CD14-positive monocyte (primary cell): ENCODE results near the gene PLEKHJ1. TPM values are rescaled to one million over a fixed set of nuclear protein-coding genes. Genes with fewer than 3 reads are reported as not detected.

ENCODE experiments used
- DNase-seq, 3 donors: peaks; one replicate each; pipeline ENCODE4 v3.0.0-alpha.2; 2011 to 2022
- H2AFZ ChIP-seq: 2 replicates; pipeline ENCODE4 v1.6.0; 2012; ENCODE audit warnings: mild to moderate bottlenecking, low read depth, low read length, inconsistent platforms; ENCODE audit not compliant: insufficient read depth, poor library complexity, severe bottlenecking
- H3K27ac ChIP-seq, 2 donors: 1 replicate in 1 of 2; 2 replicates in 1 of 2; pipeline ENCODE4 v1.5.1; 2012 to 2013; ENCODE audit warnings: low read length in 2 of 2, control low read depth in 1 of 2, inconsistent platforms in 1 of 2, low read depth in 1 of 2, mild to moderate bottlenecking in 1 of 2
- H3K27me3 ChIP-seq, 2 donors: one replicate each; pipeline versions ENCODE4 v1.6.0 to v1.6.1; 2011 to 2013; ENCODE audit warnings: low read length in 2 of 2; ENCODE audit not compliant: control insufficient read depth in 2 of 2, insufficient read depth in 2 of 2
- H3K36me3 ChIP-seq, 2 donors: replicated peaks in 1 of 2; 1 replicate in 1 of 2; 2 replicates in 1 of 2; pipeline versions ENCODE4 v1.5.1 to v1.6.1; 2012 to 2013; ENCODE audit warnings: low read length in 2 of 2, control low read depth in 1 of 2, inconsistent platforms in 1 of 2, mild to moderate bottlenecking in 1 of 2; ENCODE audit not compliant: insufficient read depth in 2 of 2, control insufficient read depth in 1 of 2
- H3K4me1 ChIP-seq, 2 donors: 1 replicate in 1 of 2; 2 replicates in 1 of 2; pipeline versions ENCODE4 v1.5.1 to v1.6.1; 2012 to 2013; ENCODE audit warnings: low read length in 2 of 2, control low read depth in 1 of 2, inconsistent platforms in 1 of 2, mild to moderate bottlenecking in 1 of 2, moderate library complexity in 1 of 2; ENCODE audit not compliant: insufficient read depth in 2 of 2, control insufficient read depth in 1 of 2
- H3K4me2 ChIP-seq: replicated peaks from 2 replicates; pipeline ENCODE3; 2012; ENCODE audit warnings: low read length, moderate library complexity, mild to moderate bottlenecking; ENCODE audit not compliant: poor library complexity, severe bottlenecking; ENCODE audit errors: extremely low read depth
- H3K4me3 ChIP-seq, 3 experiments: fragments of 200-600 bp in 1 of 3; sonication (generic) in 1 of 3; replicated peaks in 1 of 3; 1 replicate in 2 of 3; 2 replicates in 1 of 3; pipeline ENCODE4 v1.5.1; 2011 to 2013; ENCODE audit warnings: low read length in 3 of 3, mild to moderate bottlenecking in 3 of 3, control low read depth in 2 of 3, low read depth in 2 of 3, inconsistent platforms in 1 of 3, moderate library complexity in 1 of 3
- H3K79me2 ChIP-seq: 2 replicates; pipeline ENCODE4 v1.6.0; 2012; ENCODE audit warnings: mild to moderate bottlenecking, control low read depth, inconsistent platforms, low read length, moderate library complexity; ENCODE audit not compliant: insufficient read depth
- H3K9ac ChIP-seq: 2 replicates; pipeline ENCODE4 v1.6.0; 2017; ENCODE audit warnings: low read length, mild to moderate bottlenecking; ENCODE audit not compliant: insufficient read depth, poor library complexity, severe bottlenecking
- H3K9me3 ChIP-seq, 2 donors: replicated peaks in 1 of 2; 1 replicate in 1 of 2; 2 replicates in 1 of 2; pipeline versions ENCODE4 v1.5.1 to v1.6.1; 2012 to 2013; ENCODE audit warnings: low read length in 2 of 2, control low read depth in 1 of 2; ENCODE audit not compliant: control insufficient read depth in 1 of 2, insufficient read depth in 1 of 2
- H4K20me1 ChIP-seq: 2 replicates; pipeline ENCODE4 v1.6.0; 2012; ENCODE audit warnings: mild to moderate bottlenecking, low read length, control low read depth, moderate library complexity; ENCODE audit not compliant: insufficient read depth
- H3K27ac Mint-ChIP-seq, 7 donors: one replicate each; pipeline ENCODE4 v1.8.0; 2020; ENCODE audit warnings: mild to moderate bottlenecking in 7 of 7, mixed read lengths in 7 of 7, moderate library complexity in 6 of 7, inconsistent platforms in 2 of 7
- H3K27me3 Mint-ChIP-seq, 3 donors: one replicate each; pipeline ENCODE4 v1.8.0; 2021 to 2022; ENCODE audit warnings: low read depth in 3 of 3, mild to moderate bottlenecking in 3 of 3, mixed read lengths in 3 of 3, moderate library complexity in 3 of 3, inconsistent platforms in 1 of 3
- H3K36me3 Mint-ChIP-seq, 2 donors: one replicate each; pipeline ENCODE4 v1.8.0; 2020; ENCODE audit warnings: mixed read lengths in 2 of 2, inconsistent platforms in 1 of 2, mild to moderate bottlenecking in 1 of 2
- H3K4me1 Mint-ChIP-seq: one replicate; pipeline ENCODE4 v1.8.0; 2020; ENCODE audit warnings: mild to moderate bottlenecking, mixed read lengths
- H3K4me3 Mint-ChIP-seq, 2 donors: one replicate each; pipeline ENCODE4 v1.8.0; 2020; ENCODE audit warnings: mild to moderate bottlenecking in 2 of 2, mixed read lengths in 2 of 2, moderate library complexity in 1 of 2
- H3K9me3 Mint-ChIP-seq, 7 donors: one replicate each; pipeline ENCODE4 v1.8.0; 2020 to 2022; ENCODE audit warnings: mixed read lengths in 7 of 7, mild to moderate bottlenecking in 6 of 7, moderate library complexity in 6 of 7, inconsistent platforms in 2 of 7
- CTCF ChIP-seq: fragments of 200-600 bp; IDR thresholded peaks from one replicate; pipeline ENCODE4 v1.8.0; 2022; ENCODE audit warnings: antibody characterized with exemption, mild to moderate bottlenecking
- WGBS: methylation state at CpG from one replicate; pipeline ENCODE4 v1.1.5; 2013; ENCODE audit warnings: missing lambda C conversion rate; ENCODE audit not compliant: insufficient coverage; 5-methylcytosine and 5-hydroxymethylcytosine counted together
- intact Hi-C, 2 donors: fragments of 100-400 bp; cut with micrococcal nuclease; formaldehyde crosslinking; loops; one replicate each; pipeline versions ENCODE4 v1.15.0 to v1.15.1; 2023
- polyA plus RNA-seq, 3 donors: library from polyadenylated mRNA; depleted of rRNA in 1 of 3; unstranded in 2 of 3; stranded (reverse) in 1 of 3; fragments of 300-500 nt in 2 of 3; fragments of >200 nt in 1 of 3; fragmentation: Illumina TruSeq in 2 of 3; gene quantifications; 1 replicate in 2 of 3; 2 replicates in 1 of 3; pipeline ENCODE4 v1.2.3, GENCODE V29; 2012 to 2021

PLEKHJ1 gene
- polyA plus RNA-seq, 3 donors, result 62.1 to 90.0 (median 69.0) TPM

DNA sequence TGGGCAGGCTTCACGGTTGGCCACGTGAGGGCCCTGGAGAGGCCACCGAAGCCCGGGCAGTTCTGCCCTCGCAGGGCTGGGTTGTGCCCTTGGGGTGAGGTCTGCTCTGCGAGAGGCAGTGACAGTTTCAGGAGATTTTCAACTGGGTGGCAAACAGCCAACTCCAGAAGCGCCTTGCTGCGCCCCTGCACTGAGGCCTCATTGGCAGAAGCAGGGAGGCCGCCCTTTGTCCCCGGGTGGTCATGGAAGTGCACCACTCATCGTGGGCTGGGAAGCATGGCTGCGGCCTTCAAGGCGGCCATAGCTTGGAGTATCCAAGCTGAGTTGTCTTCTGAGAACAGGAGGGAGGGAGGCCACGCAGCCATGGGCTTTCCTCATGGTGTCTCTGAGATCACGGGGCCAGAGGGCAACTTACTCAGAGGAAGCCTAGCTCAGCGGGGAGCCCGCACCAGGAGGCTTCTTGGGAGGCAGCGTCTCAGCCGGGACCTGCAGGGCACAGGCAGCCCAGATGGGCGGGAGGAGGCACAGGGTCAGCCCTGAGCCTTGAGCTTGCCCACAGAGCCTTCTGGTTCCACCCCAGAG is 14.8 kb downstream of the PLEKHJ1 start:
- 95% methylated on average over 19 of the region's 20 CpGs for WGBS
- peaks cover 74 to 96% of the 10 kb centered on the region in 2 donors for H3K36me3 Mint-ChIP-seq
- Histone ChIP-seq H3K27ac (no peak overlapping the region), H3K9ac (no peak overlapping the region), H3K4me2 (no peak overlapping the region), H3K4me3 (no peak overlapping the region), H2AFZ (no peak overlapping the region), H3K79me2 (no peaks in the 10 kb centered on the region), H4K20me1 (peaks cover 14% of the 10 kb centered on the region), H3K4me1 (no peaks in the 10 kb centered on the region), H3K9me3 (no peaks in the 10 kb centered on the region), H3K36me3 (peaks cover 77 to 98% of the 10 kb centered on the region in 2 donors), H3K27me3 (no peaks in the 10 kb centered on the region)
- intact Hi-C loops, result no loop called here
- no peaks in the 10 kb centered on the region for H3K27me3 Mint-ChIP-seq
- peak overlapping the region in 2 of 7 donors; percentile 58 to 69 for H3K27ac Mint-ChIP-seq
- no peak for TF ChIP-seq CTCF
- H3K9me3 Mint-ChIP-seq, result peaks cover 0 to 3% (median 0%) of the 10 kb centered on the region in 7 donors
- no peak for DNase-seq
- H3K4me1 Mint-ChIP-seq, result no peaks in the 10 kb centered on the region
- H3K4me3 Mint-ChIP-seq, result no peak overlapping the region

- H3K4me1 ChIP-seq, result no peaks in the 10 kb centered on the region
- intact Hi-C loops, result no loop called here
- no peaks in the 10 kb centered on the region for H3K4me1 Mint-ChIP-seq
- no peaks in the 10 kb centered on the region for H3K27me3 ChIP-seq
- H2AFZ ChIP-seq, result no peak overlapping the region
- H3K27ac Mint-ChIP-seq, result no peak overlapping the region
- H3K36me3 ChIP-seq, result peaks cover 77 to 98% of the 10 kb centered on the region in 2 donors
- H3K36me3 Mint-ChIP-seq, result peaks cover 77 to 96% of the 10 kb centered on the region in 2 donors
- TF ChIP-seq CTCF, result no peak
- H4K20me1 ChIP-seq, result peaks cover 11% of the 10 kb centered on the region
- H3K27ac ChIP-seq, result no peak overlapping the region
- no peaks in the 10 kb centered on the region for H3K9me3 ChIP-seq
- H3K9ac ChIP-seq, result no peak overlapping the region
- WGBS, result 97% methylated on average over 16 of the region's 21 CpGs
- H3K4me3 Mint-ChIP-seq, result no peak overlapping the region
- H3K9me3 Mint-ChIP-seq, result peaks cover 0 to 3% (median 0%) of the 10 kb centered on the region in 7 donors
- H3K79me2 ChIP-seq, result no peaks in the 10 kb centered on the region
- no peak for DNase-seq
- H3K4me2 ChIP-seq, result no peak overlapping the region
- H3K4me3 ChIP-seq, result no peak overlapping the region
- H3K27me3 Mint-ChIP-seq, result no peaks in the 10 kb centered on the region
Measured at GRCh38 chr19:2219726-2220125, 16.4 kb downstream of the PLEKHJ1 start.
